HepG2 (cell line): ENCODE results near the gene TMEM187. TPM values are rescaled to one million over a fixed set of nuclear protein-coding genes. Genes with fewer than 3 reads are reported as not detected.

Experiments
- AFF4 ChIP-seq: sonication (generic); formaldehyde crosslinking; IDR thresholded peaks from 2 replicates; pipeline ENCODE4 v1.4.0; 2020; ENCODE audit warnings: missing genetic modification reagents
- AKAP8 ChIP-seq: sonication (generic); formaldehyde crosslinking; IDR thresholded peaks from 2 replicates; pipeline ENCODE4 v1.5.1; 2020; ENCODE audit warnings: mild to moderate bottlenecking, missing genetic modification reagents
- ARNT ChIP-seq: fragments of 450-650 bp; IDR thresholded peaks from 2 replicates; pipeline ENCODE4 v1.6.1; 2017
- CEBPB ChIP-seq: IDR thresholded peaks from 2 replicates; pipeline ENCODE4 v1.6.1; 2011; ENCODE audit warnings: low read depth, low read length, improper control_type of control experiment, borderline replicate concordance
- HNF1B ChIP-seq: sonication (generic); formaldehyde crosslinking; IDR thresholded peaks from 2 replicates; pipeline ENCODE4 v1.5.1; 2020; ENCODE audit warnings: mild to moderate bottlenecking, moderate library complexity, missing genetic modification reagents
- JUN ChIP-seq: sonication (generic); formaldehyde crosslinking; IDR thresholded peaks from 2 replicates; pipeline ENCODE4 v1.4.0; 2020; ENCODE audit warnings: mild to moderate bottlenecking, missing genetic modification reagents
- MEF2D ChIP-seq: sonication (generic); formaldehyde crosslinking; IDR thresholded peaks from 2 replicates; pipeline ENCODE4 v1.5.1; 2020; ENCODE audit warnings: mild to moderate bottlenecking, missing genetic modification reagents
- RBM22 ChIP-seq: fragments of 200-400 bp; formaldehyde crosslinking; optimal IDR thresholded peaks from 2 replicates; pipeline ENCODE3; 2017; ENCODE audit warnings: mild to moderate bottlenecking, low read length, moderate library complexity
- SALL2 ChIP-seq: sonication (generic); formaldehyde crosslinking; IDR thresholded peaks from 2 replicates; pipeline ENCODE4 v1.8.1; 2023; ENCODE audit warnings: mild to moderate bottlenecking, missing genetic modification reagents, inconsistent platforms
- SKIL ChIP-seq: sonication (generic); formaldehyde crosslinking; IDR thresholded peaks from 2 replicates; pipeline ENCODE4 v1.8.0; 2022; ENCODE audit warnings: missing genetic modification reagents, mild to moderate bottlenecking, moderate library complexity, borderline replicate concordance
- STAT6 ChIP-seq: sonication (generic); formaldehyde crosslinking; IDR thresholded peaks from 2 replicates; pipeline ENCODE4 v1.4.0; 2020; ENCODE audit warnings: missing genetic modification reagents, mild to moderate bottlenecking, borderline replicate concordance
- ZNF224 ChIP-seq: sonication (generic); formaldehyde crosslinking; IDR thresholded peaks from 2 replicates; pipeline ENCODE4 v1.5.0; 2020; ENCODE audit warnings: mild to moderate bottlenecking, missing genetic modification reagents
- ZNF251 ChIP-seq: sonication (generic); formaldehyde crosslinking; IDR thresholded peaks from 2 replicates; pipeline ENCODE4 v1.9.0; 2021; ENCODE audit warnings: mild to moderate bottlenecking, missing genetic modification reagents
- ZNF552 ChIP-seq: sonication (generic); formaldehyde crosslinking; IDR thresholded peaks from 2 replicates; pipeline ENCODE4 v1.9.0; 2022; ENCODE audit warnings: missing genetic modification reagents, mild to moderate bottlenecking, borderline replicate concordance
- ZNF883 ChIP-seq: sonication (generic); formaldehyde crosslinking; IDR thresholded peaks from 2 replicates; pipeline ENCODE4 v1.5.1; 2020; ENCODE audit warnings: mild to moderate bottlenecking, missing genetic modification reagents; ENCODE audit errors: not compliant biosample characterization
- polyA plus RNA-seq, 8 experiments: library from polyadenylated mRNA; depleted of rRNA in 3 of 8; stranded (reverse) in 7 of 8; unstranded in 1 of 8; fragments of >200 nt; fragmentation: Illumina TruSeq in 4 of 8; extraction: Trizol in 4 of 8; gene quantifications; 2 replicates each; pipeline versions ENCODE4 v1.2.1 to v1.2.3, GENCODE V29; 2011 to 2016; ENCODE audit warnings: low read depth in 4 of 8, missing spikeins in 1 of 8, mixed read lengths in 1 of 8; ENCODE audit not compliant: insufficient read depth in 1 of 8
- total RNA-seq, 5 experiments: library from RNA; depleted of rRNA; stranded (reverse); fragments of >200 nt; fragmentation: Illumina TruSeq; extraction: Trizol; gene quantifications; 2 replicates each; pipeline ENCODE4 v1.2.3, GENCODE V29; 2016; ENCODE audit warnings: low read depth in 1 of 5
- TF ChIP-seq, protein P1 (sequence below): sonication (generic); formaldehyde crosslinking; IDR thresholded peaks from 2 replicates; pipeline ENCODE4 v1.5.0; 2020; ENCODE audit warnings: missing genetic modification reagents

TMEM187 gene
- total and polyA plus RNA-seq, 2 of the 13 experiments (the other 11 are each of a cell fraction or from before 2014, with no cell fraction given): 2.2 to 6.2 TPM

DNA sequence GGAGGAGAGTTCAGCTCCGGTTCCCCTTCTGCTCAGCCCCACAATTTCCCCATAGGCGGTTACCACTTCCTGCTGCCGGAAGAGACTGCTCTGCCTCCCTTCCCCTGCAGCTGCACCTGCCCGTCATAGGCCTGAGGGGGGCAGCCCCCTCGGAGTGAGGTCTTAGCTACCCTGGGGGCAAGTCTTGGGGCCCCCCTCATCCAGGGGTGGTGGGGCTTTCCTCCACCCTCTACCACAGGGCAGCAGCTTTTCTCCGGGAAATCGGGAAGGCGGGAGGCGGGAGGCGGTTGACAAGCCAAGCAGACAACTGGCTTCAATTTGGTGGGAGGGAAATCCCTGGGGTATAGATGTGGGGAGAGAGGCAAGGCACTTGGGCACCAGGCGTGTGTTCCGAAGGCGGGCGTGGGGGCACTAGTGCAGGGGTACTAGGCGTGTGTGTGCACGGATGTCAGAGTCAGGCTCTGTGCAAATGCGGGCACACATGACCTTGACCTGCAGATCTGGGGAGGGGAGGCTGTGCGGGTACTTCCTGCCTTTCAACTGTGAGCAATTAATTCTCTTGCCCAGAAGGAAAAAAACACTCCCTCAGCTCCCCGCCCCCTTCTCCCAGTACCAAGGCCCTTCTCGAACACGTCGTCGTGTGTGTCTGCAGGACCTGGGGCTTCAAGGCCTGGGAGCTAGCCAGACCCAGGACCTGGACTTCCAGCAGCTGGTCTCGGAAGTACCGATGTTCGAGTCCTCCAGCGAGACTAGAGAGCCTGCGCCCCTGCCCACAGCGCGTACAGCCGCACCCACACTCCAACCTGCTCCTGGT is 45.5 kb upstream of the TMEM187 start (continued):
- TF ChIP-seq AFF4 (CRISPR knock-in tag): no peak
- no peak for TF ChIP-seq MEF2D (CRISPR knock-in tag)
- no peak for TF ChIP-seq ZNF224 (CRISPR knock-in tag)
- TF ChIP-seq SALL2: no peak
- TF ChIP-seq ZNF883 (CRISPR knock-in tag): no peak
- TF ChIP-seq RBM22: no peak
- no peak for TF ChIP-seq ZNF251 (CRISPR knock-in tag)
- peak; percentile 23; the same call in 1 of the 2 replicates for TF ChIP-seq AKAP8
- TF ChIP-seq SKIL (CRISPR knock-in tag): no peak
- no peak for TF ChIP-seq STAT6
- TF ChIP-seq, protein P1, sequence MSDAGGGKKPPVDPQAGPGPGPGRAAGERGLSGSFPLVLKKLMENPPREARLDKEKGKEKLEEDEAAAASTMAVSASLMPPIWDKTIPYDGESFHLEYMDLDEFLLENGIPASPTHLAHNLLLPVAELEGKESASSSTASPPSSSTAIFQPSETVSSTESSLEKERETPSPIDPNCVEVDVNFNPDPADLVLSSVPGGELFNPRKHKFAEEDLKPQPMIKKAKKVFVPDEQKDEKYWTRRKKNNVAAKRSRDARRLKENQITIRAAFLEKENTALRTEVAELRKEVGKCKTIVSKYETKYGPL (CRISPR knock-in tag): no peak
- TF ChIP-seq CEBPB: no peak
- no peak for TF ChIP-seq HNF1B
- no peak for TF ChIP-seq JUN (CRISPR knock-in tag)
- TF ChIP-seq ARNT: no peak
- no peak for TF ChIP-seq ZNF552 (CRISPR knock-in tag)
